T-helper 2 cell treated with Interferon-gamma antibody and Interleukin-4, amounts not matched to agents 100 ng/mL and 5 ng/mL, for 36 hours (primary cell): ENCODE data around the gene GGTA1. TPM values are rescaled to one million over a fixed set of nuclear protein-coding genes. Genes with fewer than 3 reads are reported as not detected.

Experiments used
- intact Hi-C: fragments of 100-400 bp; cut with micrococcal nuclease; formaldehyde crosslinking; loops from one replicate; pipeline ENCODE4 v1.15.1; 2023
- total RNA-seq: library from RNA; stranded (reverse); gene quantifications from 2 replicates; pipeline ENCODE4 v1.2.3, GENCODE V29; 2022

GGTA1 gene
- total RNA-seq, 1 donor from 2014 or later: not detected

DNA sequence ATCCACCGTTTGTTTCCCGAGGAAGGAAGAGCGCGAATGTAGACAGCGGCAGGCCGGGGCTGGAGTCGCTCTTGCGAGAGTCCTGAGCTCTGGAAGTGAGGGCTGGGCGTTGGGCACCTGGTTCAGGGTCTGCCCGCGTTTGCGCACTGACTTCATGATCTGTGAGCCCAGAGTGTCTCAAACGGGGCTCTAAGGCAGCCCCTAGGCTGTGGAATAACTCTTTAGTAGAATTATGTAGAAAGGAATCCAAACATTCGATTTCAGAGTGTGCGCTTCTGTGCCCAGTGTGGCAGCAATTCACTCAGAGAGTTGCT lies 478 bp upstream of the GGTA1 start:
- intact Hi-C loops: no loop called here

DNA sequence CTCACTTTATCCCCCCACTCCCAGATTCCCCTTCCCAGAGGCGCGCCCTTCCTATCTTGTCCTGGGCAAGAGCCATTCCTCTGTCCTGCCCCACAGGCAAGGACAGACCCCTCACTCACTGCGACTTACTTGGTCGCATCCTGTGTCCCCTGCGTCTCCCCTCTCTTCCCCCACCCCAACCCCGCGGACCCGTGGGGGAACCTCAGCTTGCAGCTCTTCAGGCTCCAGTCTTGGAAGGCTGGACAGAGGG lies 542 bp downstream of the GGTA1 start:
- intact Hi-C loops: no loop called here

DNA sequence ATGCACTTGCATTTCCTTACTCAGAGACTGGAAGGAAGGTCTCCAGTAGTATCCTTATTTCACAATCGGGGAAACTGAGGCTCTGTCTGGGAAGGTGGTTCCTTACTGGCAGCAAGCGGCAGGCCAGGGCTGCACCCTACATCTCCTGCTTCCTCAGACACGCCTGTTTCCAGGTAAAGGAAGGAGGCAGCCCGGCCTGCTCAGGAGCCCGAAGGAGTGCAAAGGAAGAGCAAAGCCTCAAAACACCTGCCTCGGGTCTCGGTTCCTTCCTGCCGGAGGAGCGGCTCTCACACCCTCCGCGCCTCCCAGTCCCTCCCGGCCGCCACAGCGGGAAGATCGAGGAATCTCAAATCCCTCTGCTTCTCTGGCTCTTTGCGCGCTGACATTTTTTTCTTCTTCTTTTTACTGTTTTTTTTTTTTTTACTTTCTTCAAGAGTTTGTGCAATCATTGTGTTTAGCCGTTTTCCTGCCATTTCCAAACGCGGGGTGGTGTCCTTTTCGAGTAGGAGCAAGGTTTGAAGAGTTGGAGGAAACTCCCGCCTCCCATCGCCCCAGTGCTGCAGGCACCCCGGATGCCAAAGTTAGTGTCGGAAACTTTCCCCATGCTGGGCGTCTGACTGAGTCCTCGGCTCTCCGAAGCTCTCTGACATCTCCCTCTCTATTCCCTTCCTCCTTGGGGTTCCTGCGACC lies 1.0 kb downstream of the GGTA1 start:
- intact Hi-C loops: loop anchor here (1.0 kb wide), 1 partner anchor 178 kb away; no protein-coding TSS in a partner anchor

DNA sequence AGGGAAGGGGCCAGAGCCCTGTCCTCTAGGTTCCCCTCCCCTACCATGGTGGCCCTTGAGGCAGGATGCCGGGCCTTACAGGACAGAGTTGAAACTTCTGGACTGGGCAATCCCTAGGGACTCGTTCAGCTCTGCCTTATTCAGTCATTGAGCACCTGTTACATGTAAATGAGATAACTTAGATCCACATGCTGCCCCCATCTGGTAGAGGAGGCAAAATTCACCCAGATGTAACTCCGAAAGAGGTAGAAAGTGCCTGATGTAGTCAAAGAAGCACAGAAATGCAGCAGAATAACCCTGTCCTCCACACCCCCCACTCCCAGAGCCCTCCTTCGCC lies 1.5 kb downstream of the GGTA1 start:
- intact Hi-C loops: loop anchor here (1.0 kb wide), 1 partner anchor 178 kb away; no protein-coding TSS in a partner anchor

GRCh38 chr9:121495976-121496375 lies 3.7 kb downstream of the GGTA1 start:
- intact Hi-C loops: no loop called here

DNA sequence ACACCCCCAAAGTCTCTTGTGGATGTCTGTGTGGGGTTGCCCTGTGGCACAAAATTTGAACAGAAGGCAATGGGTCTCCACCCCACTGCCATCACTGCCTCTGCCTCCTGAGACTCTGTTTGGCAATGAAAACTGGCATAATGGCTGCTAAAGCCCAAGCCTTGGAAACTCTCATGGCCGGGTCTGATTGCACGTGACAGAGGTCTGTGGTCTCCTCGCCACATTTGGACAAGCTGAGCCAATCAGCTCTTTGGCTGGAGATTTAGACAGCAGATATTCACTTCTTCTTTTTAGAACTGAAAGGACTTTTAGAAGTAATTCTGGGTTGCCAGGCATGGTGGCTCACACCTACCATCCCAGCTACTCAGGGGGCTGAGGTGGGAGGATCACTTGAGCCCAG lies 5.5 kb downstream of the GGTA1 start:
- intact Hi-C loops: no loop called here

GRCh38 chr9:121491111-121491510 lies 8.5 kb downstream of the GGTA1 start:
- intact Hi-C loops: no loop called here

GRCh38 chr9:121489344-121489743 lies 10.3 kb downstream of the GGTA1 start:
- intact Hi-C loops: no loop called here

- intact Hi-C loops: no loop called here
Measured at GRCh38 chr9:121486043-121486442, 13.6 kb downstream of the GGTA1 start.

- intact Hi-C loops: no loop called here
Measured at GRCh38 chr9:121485623-121486022, 14.0 kb downstream of the GGTA1 start.

- intact Hi-C loops: no loop called here
Measured at GRCh38 chr9:121484651-121485446, 14.8 kb downstream of the GGTA1 start.

GRCh38 chr9:121483473-121484031 lies 16.1 kb downstream of the GGTA1 start:
- intact Hi-C loops: no loop called here

DNA sequence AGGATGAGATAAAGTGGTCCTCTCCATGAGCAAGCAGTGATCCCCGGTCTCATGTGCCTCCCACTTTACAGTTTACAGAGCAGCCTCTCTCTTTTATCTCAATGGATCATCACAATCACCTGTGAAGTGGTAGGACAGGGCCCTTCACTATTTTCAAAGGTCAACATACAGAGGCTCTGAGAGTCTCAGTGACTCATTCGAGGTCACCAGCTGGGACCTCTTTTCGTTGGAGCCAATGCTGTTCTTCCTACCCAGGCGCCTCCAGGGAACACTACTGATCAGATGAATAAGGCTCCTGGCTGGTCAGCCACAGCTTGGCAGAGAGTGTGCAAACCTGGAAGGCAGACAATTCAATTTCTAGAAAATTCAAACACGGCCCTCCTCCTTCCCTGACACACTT lies 16.6 kb downstream of the GGTA1 start:
- intact Hi-C loops: no loop called here

- intact Hi-C loops: no loop called here
Measured at GRCh38 chr9:121478816-121479676, 20.6 kb downstream of the GGTA1 start.

DNA sequence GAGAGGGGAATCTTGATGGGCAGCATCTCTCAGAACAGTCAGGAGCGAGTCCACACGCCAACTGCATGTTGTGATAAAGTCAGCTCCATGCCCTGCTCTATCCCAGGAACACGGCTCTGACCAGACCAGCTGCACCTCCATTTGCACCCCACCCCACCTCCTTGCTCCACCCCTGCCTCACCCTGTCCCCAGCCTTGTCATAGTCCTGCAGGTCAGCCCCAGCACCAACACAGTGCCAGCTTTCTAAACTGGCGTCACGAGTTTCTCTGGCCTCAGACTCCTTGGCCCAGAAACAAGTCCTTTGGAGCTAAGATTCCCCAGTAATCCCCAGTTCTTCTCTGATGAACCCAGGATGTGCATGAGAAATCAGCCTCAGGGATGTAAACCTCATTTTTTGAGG lies 23.5 kb downstream of the GGTA1 start:
- intact Hi-C loops: no loop called here

- intact Hi-C loops: no loop called here
Measured at GRCh38 chr9:121474231-121474947, 25.3 kb downstream of the GGTA1 start.

DNA sequence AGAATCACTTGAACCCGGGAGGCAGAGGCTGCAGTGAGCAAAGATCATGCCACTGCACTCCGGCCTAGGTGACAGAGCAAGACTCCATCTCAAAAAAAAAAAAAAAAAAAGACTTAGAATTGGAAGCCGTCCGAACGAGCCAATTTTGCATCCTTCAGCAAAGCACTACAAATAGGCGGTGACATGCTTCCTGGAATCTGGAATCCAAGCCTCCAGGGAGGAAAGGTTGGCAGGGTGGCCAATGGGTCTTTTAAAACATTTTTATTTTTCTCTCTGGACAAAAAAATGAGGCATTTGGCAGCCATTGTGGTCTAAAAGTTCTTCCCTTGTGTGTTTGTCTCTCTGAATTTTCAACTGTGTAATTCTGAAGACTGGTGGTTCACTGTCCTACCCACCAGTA lies 26.4 kb downstream of the GGTA1 start:
- intact Hi-C loops: no loop called here

DNA sequence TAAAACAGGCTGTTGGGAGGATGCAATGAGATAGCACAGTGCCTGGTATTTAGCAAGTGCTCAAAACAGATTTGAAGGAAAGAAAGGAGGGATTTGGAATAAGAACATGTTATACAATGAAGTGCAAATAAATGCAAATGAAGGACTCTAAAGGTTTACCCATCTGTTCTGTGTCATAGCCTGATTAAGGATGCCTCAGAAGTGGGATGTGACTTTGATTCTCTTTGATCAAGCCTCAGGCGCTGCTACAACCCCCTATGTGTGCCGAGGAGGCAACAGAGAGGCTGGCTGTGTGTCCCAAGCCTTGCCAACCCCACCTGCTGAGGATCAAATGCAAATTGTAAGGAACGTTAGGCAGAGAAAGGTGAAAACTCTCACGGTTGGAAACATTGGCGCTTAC lies 27.2 kb downstream of the GGTA1 start:
- intact Hi-C loops: no loop called here

GRCh38 chr9:121466142-121466541 lies 33.5 kb downstream of the GGTA1 start:
- intact Hi-C loops: no loop called here

DNA sequence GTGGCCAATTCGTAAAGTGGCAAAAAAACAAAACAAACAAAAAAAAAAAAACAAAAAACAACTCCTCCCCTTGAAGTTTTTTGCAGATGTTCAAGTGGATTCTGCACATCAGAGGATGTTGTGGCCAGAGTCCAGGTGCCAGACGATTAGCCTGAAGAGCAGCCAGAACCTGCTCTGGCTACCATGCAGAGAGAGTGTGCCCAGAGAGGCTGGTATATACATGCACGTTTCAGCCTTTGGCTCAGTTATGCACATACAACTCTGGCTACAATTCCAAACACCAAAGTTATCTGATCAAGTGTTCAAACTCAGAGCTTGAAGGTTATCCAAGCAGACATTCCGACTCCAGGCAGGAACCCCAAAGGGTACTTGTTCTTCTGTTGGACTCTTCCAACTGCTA lies 34.7 kb downstream of the GGTA1 start:
- intact Hi-C loops: no loop called here

DNA sequence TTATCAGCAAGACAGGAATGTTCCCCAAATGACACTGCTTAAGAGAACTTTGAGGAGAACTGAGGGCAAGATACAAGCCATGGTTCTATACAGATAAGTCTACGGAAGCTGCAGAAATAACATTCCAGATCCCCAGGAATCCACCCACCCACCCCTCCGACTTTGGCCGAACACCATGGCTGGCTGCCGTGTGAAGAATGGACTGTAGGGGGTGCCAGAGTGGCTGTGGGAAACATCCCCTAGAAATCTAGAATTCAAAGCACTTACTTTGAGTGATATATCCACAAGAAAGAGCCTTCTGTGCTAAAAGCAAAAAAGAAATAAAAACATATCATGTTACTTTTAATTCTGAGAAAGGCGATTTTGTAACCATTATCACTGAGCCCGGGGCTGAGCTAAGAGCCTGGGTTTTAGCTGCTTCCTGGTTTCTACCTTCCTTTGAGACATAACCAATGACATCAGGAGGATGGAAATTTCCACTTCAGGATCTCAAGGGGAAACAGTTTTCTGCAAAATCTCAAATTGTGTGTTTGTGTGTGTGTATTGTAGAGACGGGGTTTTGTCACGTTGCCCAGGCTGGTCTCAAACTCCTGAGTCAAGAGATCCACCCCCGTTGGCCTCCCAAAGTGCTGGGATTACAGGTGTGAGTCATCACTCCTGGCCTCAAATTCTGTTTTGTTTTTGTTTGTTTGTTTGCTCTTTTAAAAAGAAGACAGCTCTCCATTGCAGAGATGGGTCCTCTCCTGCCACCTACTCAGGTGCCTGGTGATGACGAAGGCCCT lies 36.4 kb downstream of the GGTA1 start:
- intact Hi-C loops: no loop called here
